HL-60 (cell line): Measurements from ENCODE around the gene TRIM32.

ENCODE experiments used
- DNase-seq, 2 experiments: peaks; one replicate each; pipeline ENCODE4 v3.0.0-alpha.2; 2010 to 2020; ENCODE audit warnings: low read depth in 1 of 2, low spot score in 1 of 2
- H3K27ac ChIP-seq: fragments of 250-450 bp; sonication (Bioruptor Pico); replicated peaks from 2 replicates; pipeline ENCODE4 v1.5.1; 2020; ENCODE audit warnings: mild to moderate bottlenecking, moderate library complexity
- H3K27me3 ChIP-seq: fragments of 250-450 bp; sonication (Bioruptor Pico); 2 replicates; pipeline ENCODE4 v1.5.1; 2021; ENCODE audit warnings: mild to moderate bottlenecking, moderate library complexity; ENCODE audit not compliant: insufficient read depth, poor library complexity, severe bottlenecking
- H3K4me3 ChIP-seq: replicated peaks from 2 replicates; pipeline ENCODE4 v1.5.1; 2011; ENCODE audit warnings: mild to moderate bottlenecking, control low read depth, low read length; ENCODE audit not compliant: insufficient read depth
- CTCF ChIP-seq: IDR thresholded peaks from one replicate; pipeline ENCODE4 v1.5.1; 2011; ENCODE audit warnings: low read length, control low read depth, inconsistent platforms; ENCODE audit not compliant: insufficient read depth
- GABPA ChIP-seq: IDR thresholded peaks from 2 replicates; pipeline ENCODE4 v1.6.1; 2012; ENCODE audit warnings: low read depth
- POLR2AphosphoS5 ChIP-seq: IDR thresholded peaks from 2 replicates; pipeline ENCODE4 v1.6.1; 2012; ENCODE audit warnings: low read depth
- REST ChIP-seq: IDR thresholded peaks from 2 replicates; pipeline ENCODE4 v1.6.1; 2012; ENCODE audit warnings: low read depth; ENCODE audit not compliant: insufficient replicate concordance
- SPI1 ChIP-seq: IDR thresholded peaks from 2 replicates; pipeline ENCODE4 v1.6.1; 2012; ENCODE audit warnings: low read depth, mild to moderate bottlenecking, borderline replicate concordance

Gene TRIM32

GRCh38 chr9:116720111-116720510, 33.0 kb downstream of the TRIM32 start:
- no peak overlapping the region for H3K27ac ChIP-seq
- no peaks in the 10 kb centered on the region for H3K27me3 ChIP-seq
- DNase-seq = no peak
- TF ChIP-seq REST (no peak), SPI1 (no peak), GABPA (no peak)
- H3K4me3 ChIP-seq = no peak overlapping the region

- Histone ChIP-seq H3K27me3 (no peaks in the 10 kb centered on the region), H3K4me3 (no peak overlapping the region), H3K27ac (no peak overlapping the region)
- DNase-seq = no peak
- no peak for TF ChIP-seq CTCF
- TF ChIP-seq POLR2AphosphoS5 = no peak
- TF ChIP-seq SPI1 = no peak
- TF ChIP-seq REST = no peak
- TF ChIP-seq GABPA = no peak
Observed at GRCh38 chr9:116721411-116721810, 34.3 kb downstream of the TRIM32 start.

GRCh38 chr9:116721944-116722343, 34.8 kb downstream of the TRIM32 start:
- DNase-seq = no peak
- no peak overlapping the region for H3K4me3 ChIP-seq
- H3K27ac ChIP-seq = no peak overlapping the region
- H3K27me3 ChIP-seq = no peaks in the 10 kb centered on the region
- TF ChIP-seq CTCF = no peak
- TF ChIP-seq SPI1 = no peak
- TF ChIP-seq REST = no peak
- no peak for TF ChIP-seq GABPA
- no peak for TF ChIP-seq POLR2AphosphoS5

GRCh38 chr9:116724123-116724522, 37.0 kb downstream of the TRIM32 start:
- Histone ChIP-seq H3K27me3 (no peaks in the 10 kb centered on the region), H3K4me3 (no peak overlapping the region), H3K27ac (no peak overlapping the region)
- TF ChIP-seq POLR2AphosphoS5 (no peak), CTCF (no peak), REST (no peak), GABPA (no peak), SPI1 (no peak)
- DNase-seq = no peak
